ENCODE results near the gene SLC2A10.

The SLC2A10 gene

DNA sequence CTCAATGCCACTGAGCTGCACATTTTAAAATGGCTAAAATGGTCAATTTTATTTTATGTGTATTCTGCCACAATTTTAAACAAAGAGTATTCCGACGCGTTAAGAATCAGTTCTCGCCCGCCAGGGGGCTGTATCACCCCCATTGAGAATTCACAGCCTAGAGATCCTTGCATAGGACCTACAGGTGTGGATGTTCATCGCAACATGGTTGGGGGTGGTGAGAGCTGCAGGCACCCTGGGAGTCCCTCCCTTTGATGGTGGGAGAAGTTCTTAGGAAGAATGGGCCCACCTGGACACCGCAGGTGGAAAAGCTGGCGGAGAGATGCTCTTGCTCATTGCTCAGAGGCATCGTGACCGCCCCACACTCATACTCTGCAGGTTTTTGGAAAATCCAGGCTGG lies 63.5 kb downstream of the SLC2A10 start:
- no peaks in the 10 kb centered on the region for H3K36me3 ChIP-seq (ENCODE audit: control insufficient read depth in 2 of 2, insufficient read depth in 1 of 2, low read length in 2 of 2)
- H3K4me1 ChIP-seq (ENCODE audit: control insufficient read depth, insufficient read depth, low read length), result no peaks in the 10 kb centered on the region
- CTCF ChIA-PET, result interaction anchor here (0.6 kb wide), 2 partner anchors 166 to 609 kb away, joined by 3 read pairs; no protein-coding TSS in a partner anchor
- POLR2A ChIA-PET, result no interaction called here
- H3K27ac ChIP-seq (ENCODE audit: extremely low read depth, low read depth, low read length), result no peak overlapping the region
- H3K9me3 ChIP-seq (ENCODE audit: control insufficient read depth, insufficient read depth, low read depth, low read length), result no peaks in the 10 kb centered on the region
- TF ChIP-seq ZNF155 (tag by site-specific recombination; IDR thresholded peaks at IDR 0.05) (no peak), ZFP3 (tag by site-specific recombination; IDR thresholded peaks at IDR 0.05; ENCODE audit: low read depth) (no peak), ZNF555 (tag by site-specific recombination; conservative IDR thresholded peaks at IDR 0.05) (no peak), ZSCAN16 (tag by site-specific recombination; IDR thresholded peaks at IDR 0.05) (no peak), ZXDB (tag by site-specific recombination; IDR thresholded peaks at IDR 0.05) (no peak)
- TF ChIP-seq, protein P1, sequence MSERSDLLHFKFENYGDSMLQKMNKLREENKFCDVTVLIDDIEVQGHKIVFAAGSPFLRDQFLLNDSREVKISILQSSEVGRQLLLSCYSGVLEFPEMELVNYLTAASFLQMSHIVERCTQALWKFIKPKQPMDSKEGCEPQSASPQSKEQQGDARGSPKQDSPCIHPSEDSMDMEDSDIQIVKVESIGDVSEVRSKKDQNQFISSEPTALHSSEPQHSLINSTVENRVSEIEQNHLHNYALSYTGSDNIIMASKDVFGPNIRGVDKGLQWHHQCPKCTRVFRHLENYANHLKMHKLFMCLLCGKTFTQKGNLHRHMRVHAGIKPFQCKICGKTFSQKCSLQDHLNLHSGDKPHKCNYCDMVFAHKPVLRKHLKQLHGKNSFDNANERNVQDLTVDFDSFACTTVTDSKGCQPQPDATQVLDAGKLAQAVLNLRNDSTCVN (tag by site-specific recombination; optimal IDR thresholded peaks at IDR 0.05), result no peak
- no peak overlapping the region for H3K4me3 ChIP-seq (ENCODE audit: low read depth, low read length)

DNA sequence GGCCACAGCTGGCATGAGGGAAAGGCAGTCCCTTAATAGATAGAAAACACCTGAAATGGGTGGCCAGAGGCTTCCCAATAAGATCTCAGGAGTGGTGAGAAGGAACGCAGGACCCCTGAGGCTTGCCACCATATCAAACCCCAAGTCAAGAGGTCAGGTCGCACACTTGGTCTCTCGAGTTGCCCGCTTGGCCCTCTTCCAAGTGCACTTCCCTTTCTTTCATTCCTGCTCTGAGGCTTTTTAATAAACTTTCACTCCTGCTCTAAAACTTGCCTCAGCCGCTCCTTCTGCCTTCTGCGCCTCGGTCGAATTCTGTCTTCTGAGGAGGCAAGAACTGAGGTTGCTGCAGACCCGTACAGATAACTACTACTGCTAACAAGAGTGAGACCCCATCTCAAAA lies 64.2 kb downstream of the SLC2A10 start:
- Histone ChIP-seq H3K36me3 (ENCODE audit: control insufficient read depth in 2 of 2, insufficient read depth in 1 of 2, low read length in 2 of 2) (no peaks in the 10 kb centered on the region), H3K4me1 (ENCODE audit: control insufficient read depth, insufficient read depth, low read length) (no peaks in the 10 kb centered on the region), H3K27ac (ENCODE audit: extremely low read depth, low read depth, low read length) (no peak overlapping the region), H3K4me3 (ENCODE audit: low read depth, low read length) (no peak overlapping the region), H3K9me3 (ENCODE audit: control insufficient read depth, insufficient read depth, low read depth, low read length) (no peaks in the 10 kb centered on the region)
- TF ChIP-seq KLF7 (tag by site-specific recombination; IDR thresholded peaks at IDR 0.05; ENCODE audit: borderline replicate concordance) (no peak), ZSCAN23 (tag by site-specific recombination; IDR thresholded peaks at IDR 0.05) (no peak), GLI2 (tag by site-specific recombination; IDR thresholded peaks at IDR 0.05; ENCODE audit: borderline replicate concordance, low read depth) (no peak), ZNF324 (tag by site-specific recombination; IDR thresholded peaks at IDR 0.05) (no peak), FEZF1 (tag by site-specific recombination; IDR thresholded peaks at IDR 0.05) (no peak), ZNF621 (tag by site-specific recombination; IDR thresholded peaks at IDR 0.05) (no peak), ZNF791 (tag by site-specific recombination; IDR thresholded peaks at IDR 0.05) (no peak), ZNF707 (tag by site-specific recombination; IDR thresholded peaks at IDR 0.05) (no peak), ZNF366 (tag by site-specific recombination; conservative IDR thresholded peaks at IDR 0.05) (no peak), ZNF677 (tag by site-specific recombination; IDR thresholded peaks at IDR 0.05) (no peak)
- TF ChIP-seq, protein P2, sequence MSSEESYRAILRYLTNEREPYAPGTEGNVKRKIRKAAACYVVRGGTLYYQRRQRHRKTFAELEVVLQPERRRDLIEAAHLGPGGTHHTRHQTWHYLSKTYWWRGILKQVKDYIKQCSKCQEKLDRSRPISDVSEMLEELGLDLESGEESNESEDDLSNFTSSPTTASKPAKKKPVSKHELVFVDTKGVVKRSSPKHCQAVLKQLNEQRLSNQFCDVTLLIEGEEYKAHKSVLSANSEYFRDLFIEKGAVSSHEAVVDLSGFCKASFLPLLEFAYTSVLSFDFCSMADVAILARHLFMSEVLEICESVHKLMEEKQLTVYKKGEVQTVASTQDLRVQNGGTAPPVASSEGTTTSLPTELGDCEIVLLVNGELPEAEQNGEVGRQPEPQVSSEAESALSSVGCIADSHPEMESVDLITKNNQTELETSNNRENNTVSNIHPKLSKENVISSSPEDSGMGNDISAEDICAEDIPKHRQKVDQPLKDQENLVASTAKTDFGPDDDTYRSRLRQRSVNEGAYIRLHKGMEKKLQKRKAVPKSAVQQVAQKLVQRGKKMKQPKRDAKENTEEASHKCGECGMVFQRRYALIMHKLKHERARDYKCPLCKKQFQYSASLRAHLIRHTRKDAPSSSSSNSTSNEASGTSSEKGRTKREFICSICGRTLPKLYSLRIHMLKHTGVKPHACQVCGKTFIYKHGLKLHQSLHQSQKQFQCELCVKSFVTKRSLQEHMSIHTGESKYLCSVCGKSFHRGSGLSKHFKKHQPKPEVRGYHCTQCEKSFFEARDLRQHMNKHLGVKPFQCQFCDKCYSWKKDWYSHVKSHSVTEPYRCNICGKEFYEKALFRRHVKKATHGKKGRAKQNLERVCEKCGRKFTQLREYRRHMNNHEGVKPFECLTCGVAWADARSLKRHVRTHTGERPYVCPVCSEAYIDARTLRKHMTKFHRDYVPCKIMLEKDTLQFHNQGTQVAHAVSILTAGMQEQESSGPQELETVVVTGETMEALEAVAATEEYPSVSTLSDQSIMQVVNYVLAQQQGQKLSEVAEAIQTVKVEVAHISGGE (tag by site-specific recombination; conservative IDR thresholded peaks at IDR 0.05; ENCODE audit: low read depth), result no peak
- TF ChIP-seq, protein P3, sequence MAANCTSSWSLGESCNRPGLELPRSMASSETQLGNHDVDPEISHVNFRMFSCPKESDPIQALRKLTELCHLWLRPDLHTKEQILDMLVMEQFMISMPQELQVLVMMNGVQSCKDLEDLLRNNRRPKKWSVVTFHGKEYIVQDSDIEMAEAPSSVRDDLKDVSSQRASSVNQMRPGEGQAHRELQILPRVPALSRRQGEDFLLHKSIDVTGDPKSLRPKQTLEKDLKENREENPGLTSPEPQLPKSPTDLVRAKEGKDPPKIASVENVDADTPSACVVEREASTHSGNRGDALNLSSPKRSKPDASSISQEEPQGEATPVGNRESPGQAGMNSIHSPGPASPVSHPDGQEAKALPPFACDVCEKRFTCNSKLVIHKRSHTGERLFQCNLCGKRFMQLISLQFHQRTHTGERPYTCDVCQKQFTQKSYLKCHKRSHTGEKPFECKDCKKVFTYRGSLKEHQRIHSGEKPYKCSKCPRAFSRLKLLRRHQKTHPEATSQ (tag by site-specific recombination; IDR thresholded peaks at IDR 0.05), result no peak
- ChIA-PET POLR2A (no interaction called here), CTCF (interaction anchor here (0.6 kb wide), 1 partner anchor 608 kb away, joined by 3 read pairs; no protein-coding TSS in a partner anchor)
